ENCODE results near the gene EXD3. TPM values are rescaled to one million over a fixed set of nuclear protein-coding genes. Genes with fewer than 3 reads are reported as not detected.

Gene EXD3
- total and polyA plus RNA-seq, 9 of the 15 experiments (the other 6 are each of a cell fraction or from before 2014, with no cell fraction given) = 0.29 to 12.5 (median 3.9) TPM

GRCh38 chr9:137302118-137302448 lies 120.9 kb downstream of the EXD3 start, which contains the start of gene NRARP (continued):
- TF ChIP-seq ZSCAN29 (IDR thresholded peaks at IDR 0.05) (no peak), PHB (CRISPR knock-in tag; IDR thresholded peaks at IDR 0.05) (no peak), ZNF589 (CRISPR knock-in tag; IDR thresholded peaks at IDR 0.05; ENCODE audit: low read depth) (no peak), ZFP30 (CRISPR knock-in tag; IDR thresholded peaks at IDR 0.05; ENCODE audit: borderline replicate concordance) (no peak), NFATC3 (IDR thresholded peaks at IDR 0.05) (no peak), EHMT2 (IDR thresholded peaks at IDR 0.05) (no peak), POLR2A (conservative IDR thresholded peaks at IDR 0.05) (no peak), CTCF (IDR thresholded peaks at IDR 0.05 in 2 of 3, conservative IDR thresholded peaks at IDR 0.05 in 1 of 3; ENCODE audit: insufficient read depth in 2 of 3, low read depth in 1 of 3, low read length in 3 of 3) (0 out of 6 replicates have a peak, but pooled peaks of 1 of the 3 experiments have one; percentile 27), NFE2 (IDR thresholded peaks at IDR 0.05; ENCODE audit: low read depth) (no peak), CXXC5 (CRISPR knock-in tag; IDR thresholded peaks at IDR 0.05) (no peak), KAT7 (CRISPR knock-in tag; IDR thresholded peaks at IDR 0.05; ENCODE audit: borderline replicate concordance) (no peak), SETDB1 (IDR thresholded peaks at IDR 0.05; ENCODE audit: low read length) (no peak), CEBPB (tag; IDR thresholded peaks at IDR 0.05) (no peak), ZNF436 (CRISPR knock-in tag; IDR thresholded peaks at IDR 0.05) (no peak), CCNT2 (IDR thresholded peaks at IDR 0.05; ENCODE audit: borderline replicate concordance, extremely low read depth, insufficient read length, low read depth, low read length) (no peak), THAP7 (CRISPR knock-in tag; IDR thresholded peaks at IDR 0.05) (no peak), HNRNPUL1 (IDR thresholded peaks at IDR 0.05; ENCODE audit: low read length) (no peak), NFE2L1 (tag; IDR thresholded peaks at IDR 0.05; ENCODE audit: borderline replicate concordance, low read depth) (no peak), ZNF311 (CRISPR knock-in tag; IDR thresholded peaks at IDR 0.05) (no peak), TBP (optimal IDR thresholded peaks at IDR 0.05; ENCODE audit: low read depth, low read length) (peak; percentile 96), ZBTB11 (CRISPR knock-in tag; IDR thresholded peaks at IDR 0.05) (no peak), ZEB2 (IDR thresholded peaks at IDR 0.05) (no peak), ZNF778 (CRISPR knock-in tag; IDR thresholded peaks at IDR 0.05) (no peak), NCOR1 (IDR thresholded peaks at IDR 0.05) (no peak), FIP1L1 (IDR thresholded peaks at IDR 0.05; ENCODE audit: low read depth, low read length, poor library complexity, severe bottlenecking) (no peak)
